Measurements from ENCODE around the gene TTC36. TPM values are rescaled to one million over a fixed set of nuclear protein-coding genes. Genes with fewer than 3 reads are reported as not detected.

Gene TTC36
- total RNA-seq, 1 experiment from 2014 or later = 1.2 TPM

GRCh38 chr11:118521892-118522311, 5.4 kb upstream of the TTC36 start:
- intact Hi-C loops (cut with micrococcal nuclease; ENCODE audit: unreplicated experiment) = no loop called here
- in situ Hi-C loops (cut with HindIII; ENCODE audit: low pct_unique_long_range_greater_than_20kb, low sequenced_read_pairs) = no loop called here

GRCh38 chr11:118522571-118523072, 4.7 kb upstream of the TTC36 start:
- DNase-seq (ENCODE audit: low read depth, low spot score) (no peak), ATAC-seq (peak; percentile 77)
- no peaks in the 10 kb centered on the region for H3K9me3 ChIP-seq (ENCODE audit: control insufficient read depth, insufficient read depth, low read depth, low read length)
- no peak overlapping the region for H3K4me3 ChIP-seq (ENCODE audit: low read depth in 2 of 2, low read length in 2 of 2)
- BruUV-seq (replicated peaks) = TSS peak; percentile 33
- CTCF ChIA-PET = interaction anchor here (0.5 kb wide), 1 partner anchor 47 kb away, joined by 3 read pairs; no protein-coding TSS in a partner anchor
- H3K27ac ChIP-seq (ENCODE audit: low read length) = no peak overlapping the region
- H3K4me1 ChIP-seq (ENCODE audit: control insufficient read depth, insufficient read depth, low read length) = peaks cover 12% of the 10 kb centered on the region
- peaks cover 48% of the 10 kb centered on the region for H3K36me3 ChIP-seq (ENCODE audit: control insufficient read depth, insufficient read depth, low read length)
- TF ChIP-seq CTCF (IDR thresholded peaks at IDR 0.05) = peak; percentile 81
- TF ChIP-seq POLR2AphosphoS5 (IDR thresholded peaks at IDR 0.05; ENCODE audit: low read depth, low read length) = no peak
- TF ChIP-seq SIN3A (IDR thresholded peaks at IDR 0.05; ENCODE audit: borderline replicate concordance, insufficient read depth, low read depth, low read length) = no peak
- no peak for TF ChIP-seq REST (IDR thresholded peaks at IDR 0.05; ENCODE audit: insufficient read depth in 1 of 2, low read depth in 2 of 2, low read length in 1 of 2)
- intact Hi-C loops (cut with micrococcal nuclease; ENCODE audit: unreplicated experiment) = no loop called here
- POLR2A ChIA-PET = no interaction called here
- in situ Hi-C loops (cut with HindIII; ENCODE audit: low pct_unique_long_range_greater_than_20kb, low sequenced_read_pairs) = no loop called here
- no peaks in the 10 kb centered on the region for H3K27me3 ChIP-seq (ENCODE audit: control insufficient read depth, insufficient read depth, low read length)

More at GRCh38 chr11:118521892-118522311, 5.4 kb upstream of the TTC36 start:
- BruUV-seq (replicated peaks) = no TSS peak
- H3K36me3 ChIP-seq (ENCODE audit: control insufficient read depth, insufficient read depth, low read length) = peaks cover 51% of the 10 kb centered on the region
- peaks cover 8% of the 10 kb centered on the region for H3K4me1 ChIP-seq (ENCODE audit: control insufficient read depth, insufficient read depth, low read length)
- ATAC-seq (0 out of 2 replicates have a peak, but pooled peaks have one; percentile 21), DNase-seq (ENCODE audit: low read depth, low spot score) (no peak)
- ChIA-PET POLR2A (no interaction called here), CTCF (interaction anchor here (0.5 kb wide), 1 partner anchor 48 kb away, joined by 3 read pairs; no protein-coding TSS in a partner anchor)
- TF ChIP-seq TCF7L2 (IDR thresholded peaks at IDR 0.05; ENCODE audit: low read depth, low read length) (no peak), CTCF (IDR thresholded peaks at IDR 0.05) (no peak), POLR2AphosphoS5 (IDR thresholded peaks at IDR 0.05; ENCODE audit: low read depth, low read length) (no peak)
- no peaks in the 10 kb centered on the region for H3K27me3 ChIP-seq (ENCODE audit: control insufficient read depth, insufficient read depth, low read length)
- no peaks in the 10 kb centered on the region for H3K9me3 ChIP-seq (ENCODE audit: control insufficient read depth, insufficient read depth, low read depth, low read length)
- H3K27ac ChIP-seq (ENCODE audit: low read length) = no peak overlapping the region
- H3K4me3 ChIP-seq (ENCODE audit: low read depth in 2 of 2, low read length in 2 of 2) = no peak overlapping the region

All from Panc1 (cell line).